HepG2 (cell line): ENCODE measurements around the gene FAM3A. TPM values are rescaled to one million over a fixed set of nuclear protein-coding genes. Genes with fewer than 3 reads are reported as not detected.

ENCODE experiments used
- ATAC-seq: fragments of 200-7000 bp; cut with Tn5 transposase; 3 replicates; pipeline ENCODE4 v1.9.1; 2020; ENCODE audit warnings: mild to moderate bottlenecking, moderate library complexity
- BruUV-seq: library from RNA; stranded (reverse); fragments of 400-500 nt; replicated peaks from 2 replicates; lab custom pipeline; 2021; lab: Mats Ljungman, UMichigan
- CTCF ChIA-PET: fragments of 300-600 bp; formaldehyde crosslinking; extraction: SDS; loops from one replicate; lab custom pipeline; 2021; ENCODE audit warnings: low total read pairs, inconsistent platforms, low intra/inter-chr PET ratio; lab: Yijun Ruan, JAX
- POLR2A ChIA-PET: fragments of 350-600 bp; sonication (Branson Sonifier 250); formaldehyde crosslinking; loops from one replicate; lab custom pipeline; 2020; ENCODE audit warnings: antibody characterized with exemption, inconsistent platforms; lab: Yijun Ruan, JAX
- DNase-seq: peaks from one replicate; pipeline ENCODE4 v3.0.0-alpha.2; 2015; ENCODE audit warnings: low spot score
- FAIRE-seq: peaks from 3 replicates; lab custom pipeline; 2011; peaks lifted over from hg19 to GRCh38; lab: Jason Lieb, UNC
- H2AFZ ChIP-seq: one replicate; pipeline ENCODE4 v1.6.1; 2011; ENCODE audit warnings: low read length, inconsistent platforms
- H3K27ac ChIP-seq: fragments of 300-600 bp; 3 replicates; pipeline ENCODE4 v1.8.0; 2011; ENCODE audit warnings: mixed run types, mild to moderate bottlenecking, mixed read lengths, low read length, inconsistent platforms; ENCODE audit not compliant: insufficient read depth; ENCODE audit errors: extremely low read length
- H3K27me3 ChIP-seq, 2 experiments: fragments of 200-600 bp in 1 of 2; 2 replicates in 1 of 2; 3 replicates in 1 of 2; pipeline versions ENCODE4 v1.6.0 to v1.8.0; 2011; ENCODE audit warnings: low read length in 2 of 2, mild to moderate bottlenecking in 2 of 2, moderate library complexity in 2 of 2, inconsistent platforms in 1 of 2; ENCODE audit not compliant: insufficient read depth in 2 of 2, control insufficient read depth in 1 of 2
- H3K36me3 ChIP-seq, 2 experiments: fragments of 200-600 bp in 1 of 2; replicated peaks in 1 of 2; 2 replicates in 1 of 2; 3 replicates in 1 of 2; pipeline versions ENCODE4 v1.5.1 to v1.8.0; 2011; ENCODE audit warnings: low read length in 2 of 2, inconsistent platforms in 1 of 2; ENCODE audit not compliant: insufficient read depth in 2 of 2, control insufficient read depth in 1 of 2
- H3K4me1 ChIP-seq: 2 replicates; pipeline ENCODE4 v1.5.1; 2012; ENCODE audit warnings: low read length, inconsistent platforms; ENCODE audit not compliant: insufficient read depth
- H3K4me2 ChIP-seq: 2 replicates; pipeline ENCODE4 v1.6.0; 2011; ENCODE audit warnings: low read depth, low read length, inconsistent platforms
- H3K4me3 ChIP-seq, 3 experiments: fragments of 200-600 bp in 1 of 3; sonication (generic), shearing (Covaris generic) in 1 of 3; replicated peaks in 1 of 3; 2 replicates each; pipeline ENCODE4 v1.5.1; 2011 to 2016; ENCODE audit warnings: low read length in 3 of 3, inconsistent platforms in 2 of 3, low read depth in 2 of 3, mild to moderate bottlenecking in 2 of 3, control low read depth in 1 of 3, mixed read lengths in 1 of 3; ENCODE audit not compliant: insufficient read depth in 1 of 3
- H3K79me2 ChIP-seq: one replicate; pipeline ENCODE4 v1.6.1; 2011; ENCODE audit warnings: low read length, inconsistent platforms; ENCODE audit not compliant: insufficient read depth
- H3K9ac ChIP-seq: 2 replicates; pipeline ENCODE4 v1.6.0; 2011; ENCODE audit warnings: mild to moderate bottlenecking, low read depth, low read length, inconsistent platforms; ENCODE audit not compliant: insufficient read depth
- H3K9me3 ChIP-seq: 2 replicates; pipeline ENCODE4 v1.5.1; 2012; ENCODE audit warnings: mild to moderate bottlenecking, low read length
- H4K20me1 ChIP-seq: 2 replicates; pipeline ENCODE4 v1.6.0; 2011; ENCODE audit warnings: inconsistent platforms, mild to moderate bottlenecking, low read length, moderate library complexity; ENCODE audit not compliant: insufficient read depth
- CHD4 ChIP-seq: fragments of 200-600 bp; sonication (generic); IDR thresholded peaks from 2 replicates; pipeline ENCODE4 v1.7.0; 2017; ENCODE audit warnings: mild to moderate bottlenecking, low read length, borderline replicate concordance
- DR1 ChIP-seq: sonication (generic); formaldehyde crosslinking; IDR thresholded peaks from 2 replicates; pipeline ENCODE4 v1.8.0; 2021; ENCODE audit warnings: mild to moderate bottlenecking, missing genetic modification reagents, inconsistent platforms
- KLF15 ChIP-seq: sonication (generic); formaldehyde crosslinking; IDR thresholded peaks from 2 replicates; pipeline ENCODE4 v1.8.1; 2023; ENCODE audit warnings: borderline replicate concordance, mild to moderate bottlenecking, inconsistent platforms, missing genetic modification reagents, mixed read lengths
- LCORL ChIP-seq, 2 experiments: fragments of 450-650 bp in 1 of 2; sonication (generic) in 1 of 2; formaldehyde crosslinking in 1 of 2; IDR thresholded peaks; 2 replicates each; pipeline versions ENCODE4 v1.5.0 to v1.6.1; 2017 to 2020; ENCODE audit warnings: antibody characterized with exemption in 1 of 2, missing genetic modification reagents in 1 of 2
- TAF1 ChIP-seq: sonication (generic); formaldehyde crosslinking; IDR thresholded peaks from 2 replicates; pipeline ENCODE4 v1.4.0; 2020; ENCODE audit warnings: missing genetic modification reagents
- TCF7 ChIP-seq: sonication (generic); IDR thresholded peaks from 2 replicates; pipeline ENCODE4 v1.6.1; 2016; ENCODE audit warnings: antibody characterized with exemption, low read depth
- ZNF225 ChIP-seq: sonication (generic); formaldehyde crosslinking; IDR thresholded peaks from 2 replicates; pipeline ENCODE4 v1.4.0; 2020; ENCODE audit warnings: mild to moderate bottlenecking, missing genetic modification reagents
- ZNF24 ChIP-seq: fragments of 450-650 bp; IDR thresholded peaks from 2 replicates; pipeline ENCODE4 v1.6.1; 2017; ENCODE audit warnings: antibody characterized with exemption, mild to moderate bottlenecking
- ZNF282 ChIP-seq: fragments of 450-650 bp; IDR thresholded peaks from 2 replicates; pipeline ENCODE4 v1.6.1; 2018; ENCODE audit not compliant: partially characterized antibody
- ZNF607 ChIP-seq: sonication (generic); formaldehyde crosslinking; IDR thresholded peaks from 2 replicates; pipeline ENCODE4 v1.5.1; 2020; ENCODE audit warnings: missing genetic modification reagents, mild to moderate bottlenecking, borderline replicate concordance
- ZNF7 ChIP-seq: IDR thresholded peaks from 2 replicates; pipeline ENCODE4 v1.6.1; 2016; ENCODE audit warnings: missing biosample characterization, missing genetic modification reagents
- ZSCAN12 ChIP-seq: sonication (generic); formaldehyde crosslinking; IDR thresholded peaks from 2 replicates; pipeline ENCODE4 v1.9.0; 2021; ENCODE audit warnings: mild to moderate bottlenecking, missing genetic modification reagents
- WGBS: methylation state at CpG from one replicate; pipeline ENCODE4 v1.1.6; 2017; ENCODE audit warnings: low lambda C conversion rate; 5-methylcytosine and 5-hydroxymethylcytosine counted together
- in situ Hi-C: cut with HindIII; loops from 2 replicates; pipeline ENCODE4 v1.10.0; 2017; ENCODE audit warnings: low pct_unique_long_range_greater_than_20kb; ENCODE audit not compliant: extremely low pct_ligation_motif_present
- intact Hi-C: fragments of 100-400 bp; cut with micrococcal nuclease; formaldehyde crosslinking; loops from one replicate; pipeline ENCODE4 v1.10.0; 2022; ENCODE audit not compliant: unreplicated experiment
- polyA plus RNA-seq, 8 experiments: library from polyadenylated mRNA; depleted of rRNA in 3 of 8; stranded (reverse) in 7 of 8; unstranded in 1 of 8; fragments of >200 nt; fragmentation: Illumina TruSeq in 4 of 8; extraction: Trizol in 4 of 8; gene quantifications; 2 replicates each; pipeline versions ENCODE4 v1.2.1 to v1.2.3, GENCODE V29; 2011 to 2016; ENCODE audit warnings: low read depth in 4 of 8, missing spikeins in 1 of 8, mixed read lengths in 1 of 8; ENCODE audit not compliant: insufficient read depth in 1 of 8
- total RNA-seq, 5 experiments: library from RNA; depleted of rRNA; stranded (reverse); fragments of >200 nt; fragmentation: Illumina TruSeq; extraction: Trizol; gene quantifications; 2 replicates each; pipeline ENCODE4 v1.2.3, GENCODE V29; 2016; ENCODE audit warnings: low read depth in 1 of 5
- TF ChIP-seq, protein P1 (sequence below): sonication (generic); formaldehyde crosslinking; IDR thresholded peaks from 2 replicates; pipeline ENCODE4 v1.4.0; 2020; ENCODE audit warnings: mild to moderate bottlenecking, missing genetic modification reagents
- TF ChIP-seq, protein P2 (sequence below): sonication (generic); formaldehyde crosslinking; IDR thresholded peaks from 2 replicates; pipeline ENCODE4 v1.5.1; 2020; ENCODE audit warnings: missing genetic modification reagents, mild to moderate bottlenecking, borderline replicate concordance

Gene FAM3A
- total and polyA plus RNA-seq, 2 of the 13 experiments (the other 11 are each of a cell fraction or from before 2014, with no cell fraction given), result 11.2 to 22.7 TPM

DNA sequence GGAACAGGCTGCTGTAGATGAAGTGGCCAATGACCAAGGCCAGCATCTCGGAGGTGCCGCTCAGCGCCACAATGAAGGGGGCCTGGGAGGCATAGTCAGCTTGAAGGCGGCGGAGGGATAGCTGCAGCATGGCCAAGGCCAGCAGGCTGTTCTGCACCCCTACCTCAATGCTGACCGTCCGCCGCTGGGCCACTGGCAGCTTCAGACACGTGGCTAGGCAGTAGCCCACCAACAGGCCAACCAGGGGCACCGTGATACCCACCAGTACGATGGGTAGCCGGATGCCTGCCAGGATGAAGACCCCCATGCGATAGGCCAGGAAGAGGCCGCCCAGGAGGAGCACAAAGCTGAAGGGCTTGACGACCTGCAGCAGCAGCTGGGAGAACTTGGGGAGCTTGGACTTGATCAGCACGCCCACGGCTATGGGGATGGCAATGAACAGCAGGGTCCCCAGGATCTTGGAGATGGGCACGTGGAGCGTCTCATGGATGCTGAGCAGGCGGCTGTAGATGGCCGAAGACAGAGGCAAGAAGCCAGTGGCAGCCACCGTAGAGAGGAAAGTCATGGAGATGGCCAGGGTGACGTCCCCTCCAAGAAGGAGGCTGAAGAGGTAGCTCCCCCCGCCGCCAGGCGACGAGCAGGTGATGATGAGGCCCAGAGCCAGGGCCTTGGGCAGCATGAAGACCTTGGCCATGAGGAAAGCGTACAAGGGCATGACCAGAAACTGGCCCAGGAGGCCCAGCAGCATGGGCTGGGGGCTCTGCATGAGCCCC is 28.3 kb downstream of the FAM3A start:
- H3K4me3 ChIP-seq, result no peak overlapping the region
- no peak overlapping the region for H2AFZ ChIP-seq
- BruUV-seq, result no TSS peak
- CTCF ChIA-PET, result no interaction called here
- H3K79me2 ChIP-seq, result no peaks in the 10 kb centered on the region
- intact Hi-C loops, result no loop called here
- H3K27me3 ChIP-seq, result no peaks in the 10 kb centered on the region
- no peaks in the 10 kb centered on the region; a peak in 1 of 5 replicates for H3K36me3 ChIP-seq
- no peak overlapping the region for H3K9ac ChIP-seq
- ATAC-seq (no peak), FAIRE-seq (no peak), DNase-seq (no peak)
- no peak overlapping the region for H3K27ac ChIP-seq
- H3K4me2 ChIP-seq, result no peak overlapping the region
- POLR2A ChIA-PET, result interaction anchor here (0.8 to 3.2 kb wide), 2 partner anchors 29 to 54 kb away, joined by 3 to 13 read pairs; partner anchors contain the start of gene FAM3A
- H4K20me1 ChIP-seq, result no peaks in the 10 kb centered on the region
- in situ Hi-C loops, result no loop called here
- H3K4me1 ChIP-seq, result peaks cover 27% of the 10 kb centered on the region
- whole genome bisulfite sequencing, result 99% methylated on average over 11 of the region's 28 CpGs
- no peaks in the 10 kb centered on the region for H3K9me3 ChIP-seq
- TF ChIP-seq ZNF607 (CRISPR knock-in tag) (no peak), ZSCAN12 (CRISPR knock-in tag) (no peak), TAF1 (CRISPR knock-in tag) (no peak), ZNF282 (no peak), ZNF7 (CRISPR knock-in tag) (no peak), CHD4 (no peak), ZNF225 (no peak), DR1 (CRISPR knock-in tag) (no peak), ZNF24 (no peak), TCF7 (no peak), LCORL (IDR thresholded peaks at IDR 0.05) (no peak), LCORL (CRISPR knock-in tag; IDR thresholded peaks at IDR 0.05) (no peak), KLF15 (CRISPR knock-in tag) (no peak)
- TF ChIP-seq, protein P1, sequence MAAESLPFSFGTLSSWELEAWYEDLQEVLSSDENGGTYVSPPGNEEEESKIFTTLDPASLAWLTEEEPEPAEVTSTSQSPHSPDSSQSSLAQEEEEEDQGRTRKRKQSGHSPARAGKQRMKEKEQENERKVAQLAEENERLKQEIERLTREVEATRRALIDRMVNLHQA (CRISPR knock-in tag), result no peak
- TF ChIP-seq, protein P2, sequence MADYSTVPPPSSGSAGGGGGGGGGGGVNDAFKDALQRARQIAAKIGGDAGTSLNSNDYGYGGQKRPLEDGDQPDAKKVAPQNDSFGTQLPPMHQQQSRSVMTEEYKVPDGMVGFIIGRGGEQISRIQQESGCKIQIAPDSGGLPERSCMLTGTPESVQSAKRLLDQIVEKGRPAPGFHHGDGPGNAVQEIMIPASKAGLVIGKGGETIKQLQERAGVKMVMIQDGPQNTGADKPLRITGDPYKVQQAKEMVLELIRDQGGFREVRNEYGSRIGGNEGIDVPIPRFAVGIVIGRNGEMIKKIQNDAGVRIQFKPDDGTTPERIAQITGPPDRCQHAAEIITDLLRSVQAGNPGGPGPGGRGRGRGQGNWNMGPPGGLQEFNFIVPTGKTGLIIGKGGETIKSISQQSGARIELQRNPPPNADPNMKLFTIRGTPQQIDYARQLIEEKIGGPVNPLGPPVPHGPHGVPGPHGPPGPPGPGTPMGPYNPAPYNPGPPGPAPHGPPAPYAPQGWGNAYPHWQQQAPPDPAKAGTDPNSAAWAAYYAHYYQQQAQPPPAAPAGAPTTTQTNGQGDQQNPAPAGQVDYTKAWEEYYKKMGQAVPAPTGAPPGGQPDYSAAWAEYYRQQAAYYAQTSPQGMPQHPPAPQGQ, result no peak
